GM13976 (cell line): ENCODE data around the gene BCAS4.

Source experiments
- DNase-seq: peaks from one replicate; pipeline ENCODE4 v3.0.0; 2012; ENCODE audit warnings: low spot score
- CTCF ChIP-seq: IDR thresholded peaks from 2 replicates; pipeline ENCODE4 v1.5.1; 2012; ENCODE audit warnings: borderline replicate concordance, mild to moderate bottlenecking; ENCODE audit not compliant: insufficient read depth; ENCODE audit errors: extremely low read depth, missing control alignments, control extremely low read depth
- in situ Hi-C: fragments of 300-500 bp; cut with MboI; formaldehyde crosslinking; loops from one replicate; pipeline ENCODE4 v1.12.0; 2022; ENCODE audit warnings: low sequenced_read_pairs, mixed read lengths, inconsistent platforms; ENCODE audit not compliant: unreplicated experiment

Gene BCAS4

GRCh38 chr20:50866036-50866685 lies 71.3 kb downstream of the BCAS4 start:
- no peak for TF ChIP-seq CTCF
- in situ Hi-C loops = no loop called here
- peak; percentile 22 for DNase-seq

- in situ Hi-C loops = no loop called here
- no peak for DNase-seq
Observed at GRCh38 chr20:50866831-50867230, 72.0 kb downstream of the BCAS4 start.

GRCh38 chr20:50867805-50868204 lies 72.9 kb downstream of the BCAS4 start:
- in situ Hi-C loops = no loop called here
- DNase-seq = no peak
- no peak for TF ChIP-seq CTCF

More at GRCh38 chr20:50866831-50867230, 72.0 kb downstream of the BCAS4 start:
- TF ChIP-seq CTCF = no peak

- in situ Hi-C loops = no loop called here
- TF ChIP-seq CTCF = no peak
- peak; percentile 22 for DNase-seq
Observed at GRCh38 chr20:50868509-50869495, 73.9 kb downstream of the BCAS4 start.

- no peak for TF ChIP-seq CTCF
- in situ Hi-C loops = no loop called here
- DNase-seq = no peak
Observed at GRCh38 chr20:50870561-50871161, 75.8 kb downstream of the BCAS4 start.
